H1 (cell line): ENCODE results near the gene GMEB2.

Source experiments
- POLR2A ChIP-seq, 2 experiments: IDR thresholded peaks; 1 replicate in 1 of 2; 2 replicates in 1 of 2; pipeline ENCODE4 v1.6.1; 2011; ENCODE audit warnings: low read depth in 2 of 2, low read length in 2 of 2, mild to moderate bottlenecking in 2 of 2; ENCODE audit errors: control extremely low read depth in 1 of 2
- TF ChIP-seq, protein P1 (sequence below), 3 experiments: IDR thresholded peaks; 1 replicate in 2 of 3; 2 replicates in 1 of 3; pipeline versions ENCODE4 v1.5.1 to v1.6.1; 2011; ENCODE audit warnings: low read length in 3 of 3, mild to moderate bottlenecking in 3 of 3, inconsistent platforms in 2 of 3, low read depth in 1 of 3, moderate library complexity in 1 of 3; ENCODE audit not compliant: insufficient read depth in 1 of 3; ENCODE audit errors: control extremely low read depth in 1 of 3

- TF ChIP-seq, protein P1, sequence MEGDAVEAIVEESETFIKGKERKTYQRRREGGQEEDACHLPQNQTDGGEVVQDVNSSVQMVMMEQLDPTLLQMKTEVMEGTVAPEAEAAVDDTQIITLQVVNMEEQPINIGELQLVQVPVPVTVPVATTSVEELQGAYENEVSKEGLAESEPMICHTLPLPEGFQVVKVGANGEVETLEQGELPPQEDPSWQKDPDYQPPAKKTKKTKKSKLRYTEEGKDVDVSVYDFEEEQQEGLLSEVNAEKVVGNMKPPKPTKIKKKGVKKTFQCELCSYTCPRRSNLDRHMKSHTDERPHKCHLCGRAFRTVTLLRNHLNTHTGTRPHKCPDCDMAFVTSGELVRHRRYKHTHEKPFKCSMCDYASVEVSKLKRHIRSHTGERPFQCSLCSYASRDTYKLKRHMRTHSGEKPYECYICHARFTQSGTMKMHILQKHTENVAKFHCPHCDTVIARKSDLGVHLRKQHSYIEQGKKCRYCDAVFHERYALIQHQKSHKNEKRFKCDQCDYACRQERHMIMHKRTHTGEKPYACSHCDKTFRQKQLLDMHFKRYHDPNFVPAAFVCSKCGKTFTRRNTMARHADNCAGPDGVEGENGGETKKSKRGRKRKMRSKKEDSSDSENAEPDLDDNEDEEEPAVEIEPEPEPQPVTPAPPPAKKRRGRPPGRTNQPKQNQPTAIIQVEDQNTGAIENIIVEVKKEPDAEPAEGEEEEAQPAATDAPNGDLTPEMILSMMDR (IDR thresholded peaks at IDR 0.05; ENCODE audit: control extremely low read depth in 1 of 3, insufficient read depth in 1 of 3, low read depth in 1 of 3, low read length in 3 of 3) = no peak
- TF ChIP-seq POLR2A (IDR thresholded peaks at IDR 0.05; ENCODE audit: control extremely low read depth in 1 of 2, low read depth in 2 of 2, low read length in 2 of 2) = no peak
Measured at GRCh38 chr20:63565021-63565698, 61.7 kb downstream of the GMEB2 start.
